Loucy (cell line): Measurements from ENCODE around the gene IFNLR1.

ENCODE experiments used
- H2AFZ ChIP-seq: fragments of 200-600 bp; sonication (generic); 2 replicates; pipeline ENCODE4 v1.6.0; 2016; ENCODE audit warnings: antibody characterized with exemption, mild to moderate bottlenecking, low read length, moderate library complexity
- H3F3A ChIP-seq: fragments of 200-600 bp; 2 replicates; pipeline ENCODE4 v1.6.0; 2016; ENCODE audit warnings: antibody characterized with exemption, low read depth, mild to moderate bottlenecking
- H3K27me3 ChIP-seq: fragments of 200-600 bp; sonication (generic); 2 replicates; pipeline ENCODE4 v1.6.1; 2014; ENCODE audit warnings: low read length, mild to moderate bottlenecking; ENCODE audit not compliant: insufficient read depth, poor library complexity, severe bottlenecking
- H3K36me3 ChIP-seq: fragments of 200-600 bp; sonication (generic); 2 replicates; pipeline ENCODE4 v1.6.1; 2016; ENCODE audit warnings: low read length; ENCODE audit not compliant: insufficient read depth
- H3K4me1 ChIP-seq: fragments of 200-600 bp; sonication (generic); 2 replicates; pipeline ENCODE4 v1.5.1; 2014; ENCODE audit warnings: low read length, mild to moderate bottlenecking; ENCODE audit not compliant: insufficient read depth, poor library complexity, severe bottlenecking
- H3K4me2 ChIP-seq: fragments of 200-600 bp; sonication (generic); 2 replicates; pipeline ENCODE4 v1.6.0; 2014; ENCODE audit warnings: antibody characterized with exemption, low read length, low read depth, mild to moderate bottlenecking; ENCODE audit not compliant: poor library complexity, severe bottlenecking
- H3K4me3 ChIP-seq: fragments of 200-600 bp; sonication (generic); 2 replicates; pipeline ENCODE4 v1.5.1; 2014; ENCODE audit warnings: low read length, mild to moderate bottlenecking, mixed read lengths; ENCODE audit not compliant: poor library complexity, severe bottlenecking
- H3K79me2 ChIP-seq: fragments of 200-600 bp; sonication (generic); 2 replicates; pipeline ENCODE4 v1.6.1; 2014; ENCODE audit warnings: low read length; ENCODE audit not compliant: insufficient read depth
- H3K9ac ChIP-seq: fragments of 200-600 bp; sonication (generic); 2 replicates; pipeline ENCODE4 v1.6.0; 2014; ENCODE audit warnings: mild to moderate bottlenecking, low read depth, low read length, moderate library complexity; ENCODE audit not compliant: poor library complexity, severe bottlenecking
- H3K9me2 ChIP-seq: fragments of 200-600 bp; sonication (generic); replicated peaks from 2 replicates; pipeline ENCODE4 v1.6.1; 2016; ENCODE audit warnings: low read depth, low read length, mixed read lengths
- H3K9me3 ChIP-seq: fragments of 200-600 bp; sonication (generic); 2 replicates; pipeline ENCODE4 v1.6.1; 2014; ENCODE audit warnings: mild to moderate bottlenecking, antibody characterized with exemption, low read length, low read depth; ENCODE audit not compliant: insufficient read depth
- H4K20me1 ChIP-seq: fragments of 200-600 bp; sonication (generic); 2 replicates; pipeline ENCODE4 v1.6.0; 2014; ENCODE audit warnings: antibody characterized with exemption, low read length, mild to moderate bottlenecking; ENCODE audit not compliant: insufficient read depth, poor library complexity, severe bottlenecking
- CTCF ChIP-seq: fragments of 200-600 bp; sonication (generic); conservative IDR thresholded peaks from 2 replicates; pipeline ENCODE4 v1.5.1; 2014; ENCODE audit warnings: mild to moderate bottlenecking, antibody characterized with exemption, low read length
- EZH2phosphoT487 ChIP-seq: fragments of 200-600 bp; IDR thresholded peaks from 2 replicates; pipeline ENCODE4 v1.6.1; 2018; ENCODE audit warnings: antibody characterized with exemption, mild to moderate bottlenecking, moderate library complexity, borderline replicate concordance

IFNLR1 gene

GRCh38 chr1:24105368-24106160 lies 81.5 kb downstream of the IFNLR1 start:
- Histone ChIP-seq H3K27me3 (no peaks in the 10 kb centered on the region), H3K9me2 (no peaks in the 10 kb centered on the region), H4K20me1 (no peaks in the 10 kb centered on the region), H3K4me1 (no peaks in the 10 kb centered on the region), H3K79me2 (no peaks in the 10 kb centered on the region), H2AFZ (0 out of 2 replicates have a peak overlapping the region, but pooled peaks have one; percentile 49), H3K4me3 (no peak overlapping the region), H3K36me3 (no peaks in the 10 kb centered on the region), H3K9ac (no peak overlapping the region), H3K9me3 (no peaks in the 10 kb centered on the region), H3K4me2 (no peak overlapping the region), H3F3A (no peaks in the 10 kb centered on the region)
- TF ChIP-seq EZH2phosphoT487, result no peak
- no peak for TF ChIP-seq CTCF

- Histone ChIP-seq H3K4me3 (no peak overlapping the region), H3K4me1 (no peaks in the 10 kb centered on the region), H3K36me3 (no peaks in the 10 kb centered on the region), H3K27me3 (no peaks in the 10 kb centered on the region), H3F3A (no peaks in the 10 kb centered on the region), H3K9me2 (no peaks in the 10 kb centered on the region), H3K4me2 (no peak overlapping the region), H3K9ac (no peak overlapping the region), H3K79me2 (no peaks in the 10 kb centered on the region), H4K20me1 (no peaks in the 10 kb centered on the region), H2AFZ (0 out of 2 replicates have a peak overlapping the region, but pooled peaks have one; percentile 49), H3K9me3 (no peaks in the 10 kb centered on the region)
- no peak for TF ChIP-seq CTCF
- no peak for TF ChIP-seq EZH2phosphoT487
Measured at GRCh38 chr1:24104854-24105253, 82.2 kb downstream of the IFNLR1 start.
